NCI-H345 treated with DMSO at 0.1 percent for 48 hours (cell line): Measurements from ENCODE around the gene MFAP4.

ENCODE experiments used
- DNase-seq: peaks from one replicate; lab custom pipeline; 2025; ENCODE audit not compliant: unreplicated experiment; lab: John Stamatoyannopoulos, UW

Gene MFAP4

GRCh38 chr17:19371259-19372010 lies 15.6 kb downstream of the MFAP4 start:
- DNase-seq, result no peak

- no peak for DNase-seq
Measured at GRCh38 chr17:19370493-19370960, 16.5 kb downstream of the MFAP4 start.

GRCh38 chr17:19369846-19370492 lies 17.0 kb downstream of the MFAP4 start:
- no peak for DNase-seq

GRCh38 chr17:19369107-19369778 lies 17.7 kb downstream of the MFAP4 start:
- no peak for DNase-seq

GRCh38 chr17:19368229-19368628 lies 18.8 kb downstream of the MFAP4 start:
- DNase-seq, result no peak

GRCh38 chr17:19366637-19366972 lies 20.4 kb downstream of the MFAP4 start:
- DNase-seq, result no peak

GRCh38 chr17:19365833-19366636 lies 21.0 kb downstream of the MFAP4 start:
- no peak for DNase-seq

- no peak for DNase-seq
Measured at GRCh38 chr17:19365499-19365817, 21.5 kb downstream of the MFAP4 start.

- no peak for DNase-seq
Measured at GRCh38 chr17:19364699-19365498, 22.1 kb downstream of the MFAP4 start.

- DNase-seq, result no peak
Measured at GRCh38 chr17:19363460-19364035, 23.4 kb downstream of the MFAP4 start.

- DNase-seq, result no peak
Measured at GRCh38 chr17:19363114-19363438, 23.9 kb downstream of the MFAP4 start.

- DNase-seq, result peak; percentile 61
Measured at GRCh38 chr17:19362277-19363113, 24.5 kb downstream of the MFAP4 start, which contains the start of gene B9D1. B9D1 (minus strand) TSS chr17:19362723; CDS start chr17:19362569, 154 bp downstream.

- DNase-seq, result no peak
Measured at GRCh38 chr17:19361944-19362276, 25.1 kb downstream of the MFAP4 start.

- DNase-seq, result no peak
Measured at GRCh38 chr17:19361326-19361725, 25.7 kb downstream of the MFAP4 start.

GRCh38 chr17:19360772-19361171 lies 26.2 kb downstream of the MFAP4 start:
- no peak for DNase-seq

- no peak for DNase-seq
Measured at GRCh38 chr17:19359856-19360255, 27.1 kb downstream of the MFAP4 start.

- DNase-seq, result no peak
Measured at GRCh38 chr17:19359151-19359550, 27.8 kb downstream of the MFAP4 start.

GRCh38 chr17:19357761-19358160 lies 29.2 kb downstream of the MFAP4 start:
- DNase-seq, result no peak

- DNase-seq, result no peak
Measured at GRCh38 chr17:19357351-19357750, 29.6 kb downstream of the MFAP4 start.

GRCh38 chr17:19354748-19355147 lies 32.2 kb downstream of the MFAP4 start:
- DNase-seq, result no peak
